ENCODE data around the gene RASAL1.

Gene RASAL1

DNA sequence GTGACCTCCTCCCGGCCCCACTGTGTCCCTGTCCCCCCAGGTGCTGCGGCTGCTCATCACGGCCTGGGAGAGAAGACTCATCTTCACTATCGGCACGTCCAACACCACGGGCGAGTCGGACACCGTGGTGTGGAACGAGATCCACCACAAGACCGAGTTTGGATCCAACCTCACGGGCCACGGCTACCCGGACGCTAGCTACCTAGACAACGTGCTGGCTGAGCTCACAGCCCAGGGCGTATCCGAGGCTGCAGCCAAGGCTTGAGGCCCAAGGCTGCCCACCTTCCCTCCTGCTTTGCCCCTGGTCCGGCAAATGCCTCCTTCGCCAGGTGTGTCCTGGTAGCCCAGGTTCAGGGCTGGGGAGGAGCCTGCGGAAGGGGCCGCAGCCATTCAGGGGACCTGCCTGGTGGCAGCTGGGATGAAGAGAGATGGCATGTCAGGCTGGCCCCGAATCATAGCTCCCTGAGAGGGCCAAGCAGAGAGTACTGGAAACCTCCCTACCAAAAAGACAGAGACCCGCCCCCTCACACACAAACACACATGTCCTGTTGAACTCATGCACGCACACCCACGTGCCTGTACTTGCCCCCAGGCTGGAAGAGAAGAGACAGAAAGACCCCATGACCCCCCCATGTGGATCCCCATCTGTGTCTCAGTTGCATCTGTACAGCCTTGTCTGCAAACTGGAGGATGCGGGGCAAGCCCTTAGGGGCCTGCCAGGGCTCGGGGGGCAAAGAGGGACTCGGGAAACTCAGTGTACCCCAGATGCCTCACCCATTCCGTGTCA lies 38.7 kb downstream of the RASAL1 start:
- DNase-seq (ENCODE audit: low read depth), result no peak

DNA sequence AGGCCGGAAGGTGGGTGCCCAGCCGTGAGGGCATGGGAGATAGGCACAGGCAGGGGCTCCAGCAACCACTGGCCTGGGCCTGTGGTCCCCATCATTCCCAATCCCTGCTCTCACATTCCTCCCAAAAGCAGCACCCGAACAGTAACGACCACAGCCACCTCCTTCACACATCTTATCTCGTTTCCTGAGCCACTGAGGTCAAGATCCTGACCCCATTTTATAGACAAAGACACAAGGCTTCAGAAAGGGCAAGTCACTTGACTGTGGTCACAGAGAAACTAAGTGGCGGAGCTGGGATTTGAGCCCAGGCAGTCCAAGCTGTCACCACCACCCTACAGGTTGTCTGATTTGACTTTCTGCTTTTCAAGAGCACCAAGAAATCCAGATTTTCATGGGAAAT lies 40.2 kb downstream of the RASAL1 start:
- DNase-seq (ENCODE audit: low read depth), result no peak

DNA sequence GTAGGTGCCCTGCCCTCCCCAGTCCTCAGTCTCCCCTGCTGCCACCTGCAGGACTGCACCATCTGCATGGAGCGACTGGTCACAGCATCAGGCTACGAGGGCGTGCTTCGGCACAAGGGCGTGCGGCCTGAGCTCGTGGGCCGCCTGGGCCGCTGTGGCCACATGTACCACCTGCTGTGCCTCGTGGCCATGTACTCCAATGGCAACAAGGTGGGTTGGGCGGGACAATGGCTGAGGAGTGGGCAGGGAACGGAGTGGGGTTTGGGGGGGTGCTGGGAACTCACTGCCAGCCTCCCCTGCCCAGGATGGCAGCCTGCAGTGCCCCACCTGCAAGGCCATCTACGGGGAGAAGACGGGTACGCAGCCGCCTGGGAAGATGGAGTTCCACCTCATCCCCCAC lies 40.8 kb downstream of the RASAL1 start:
- no peak for DNase-seq (ENCODE audit: low read depth)

DNA sequence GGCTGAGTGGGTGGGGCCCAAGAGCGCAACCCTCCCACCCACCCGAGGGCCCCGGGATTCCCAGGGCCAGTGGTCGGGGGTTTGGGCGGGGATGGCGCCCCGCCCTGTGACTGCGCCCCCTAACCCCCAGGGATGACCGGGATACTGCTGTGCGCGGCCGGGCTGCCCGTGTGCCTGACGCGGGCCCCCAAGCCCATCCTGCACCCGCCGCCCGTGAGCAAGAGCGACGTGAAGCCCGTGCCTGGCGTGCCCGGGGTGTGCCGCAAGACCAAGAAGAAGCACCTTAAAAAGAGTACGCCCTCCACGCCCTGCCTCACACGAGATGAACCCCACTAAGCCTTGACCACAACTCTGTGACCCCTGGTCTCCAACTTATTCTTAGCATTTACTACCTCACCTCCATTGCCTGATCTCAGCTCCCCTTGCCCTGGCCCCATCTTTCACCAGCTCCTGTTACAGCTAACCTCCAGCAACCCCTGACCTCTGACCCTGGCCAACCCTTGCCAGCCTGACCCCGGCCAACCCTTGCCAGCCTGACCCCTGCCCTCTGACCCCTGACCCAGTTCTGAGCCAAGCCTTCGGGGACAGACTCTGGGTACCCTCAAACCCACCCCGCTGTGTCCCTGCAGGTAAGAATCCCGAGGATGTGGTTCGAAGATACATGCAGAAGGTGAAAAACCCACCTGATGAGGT lies 42.0 kb downstream of the RASAL1 start:
- no peak for DNase-seq (ENCODE audit: low read depth)

DNA sequence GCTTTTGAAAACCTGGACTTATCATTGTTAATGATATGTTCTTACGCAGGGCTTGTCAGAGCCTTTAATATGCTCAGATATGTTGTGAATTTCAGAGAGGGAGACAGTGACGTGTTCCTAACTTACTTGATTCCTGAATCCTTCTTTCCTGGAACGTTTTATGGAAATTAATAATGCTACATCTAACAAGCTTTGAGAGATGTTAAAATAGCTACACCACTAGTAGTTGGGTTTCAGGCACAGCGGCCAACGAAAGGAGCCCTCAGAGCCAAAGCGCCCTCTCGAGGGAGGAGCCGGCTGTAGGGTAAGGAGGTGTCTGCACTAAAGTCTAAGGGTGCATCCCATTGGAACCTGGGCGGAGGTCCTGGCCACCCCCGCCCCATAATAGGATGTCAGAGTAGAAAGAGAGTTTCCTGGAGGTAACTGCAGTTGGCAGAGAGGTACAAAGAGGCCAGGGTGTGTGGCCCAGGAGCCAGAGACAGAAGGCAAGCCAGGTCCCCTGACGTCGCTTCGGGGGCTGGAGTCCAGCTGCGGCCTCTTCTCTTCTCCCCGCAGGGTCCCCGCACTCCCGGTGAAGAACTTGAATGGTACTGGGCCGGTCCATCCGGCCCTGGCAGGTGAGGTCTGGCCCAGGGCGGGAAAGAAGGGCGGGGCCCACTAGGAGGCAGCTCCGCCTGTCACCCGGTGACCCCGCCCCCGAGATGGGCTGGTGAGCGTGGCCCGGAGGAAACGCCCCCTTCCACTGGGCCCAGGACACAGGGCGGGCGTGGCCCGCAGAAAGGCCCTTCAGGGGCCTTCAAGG lies 42.8 kb downstream of the RASAL1 start:
- DNase-seq (ENCODE audit: low read depth), result no peak

DNA sequence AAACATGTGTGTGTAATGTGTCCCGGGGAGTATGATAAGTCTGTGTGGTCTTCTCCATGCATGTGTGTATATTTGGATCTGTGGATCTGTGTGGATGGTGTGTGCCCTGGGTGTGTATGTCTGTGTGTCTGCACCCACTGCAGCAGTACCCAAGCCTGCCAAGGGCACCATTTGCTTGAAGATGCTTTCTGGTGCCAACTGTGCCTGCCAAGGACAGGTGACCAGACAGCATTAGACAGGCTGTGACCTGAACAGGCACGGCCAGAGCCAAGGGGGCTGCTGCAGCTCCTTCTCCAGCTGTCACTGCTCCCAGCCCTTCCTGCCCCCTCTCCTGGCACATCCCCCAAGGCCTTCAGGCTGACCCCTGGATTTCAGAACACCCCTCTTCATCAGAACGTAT lies 44.1 kb downstream of the RASAL1 start:
- DNase-seq (ENCODE audit: low read depth), result no peak

DNA sequence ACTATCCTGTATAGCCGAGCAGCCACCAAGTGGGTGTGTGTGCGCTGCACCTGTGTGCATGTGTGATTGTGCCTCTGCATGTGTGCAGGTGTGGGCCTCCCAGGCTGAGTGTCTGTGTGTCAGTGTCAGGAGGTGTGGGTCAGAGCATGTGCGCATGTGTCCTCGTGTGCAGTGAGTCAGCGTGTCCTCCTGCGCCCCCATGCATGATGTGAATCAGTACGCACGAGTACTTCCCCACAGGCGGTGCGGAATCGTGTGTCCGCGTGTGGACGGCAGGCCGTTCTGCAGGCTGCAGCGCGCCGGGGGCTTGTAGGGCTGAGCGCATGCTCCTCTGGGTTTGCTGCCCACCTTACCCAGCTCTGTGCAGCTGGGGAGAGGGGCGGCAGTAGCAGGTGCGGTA lies 44.8 kb downstream of the RASAL1 start:
- no peak for DNase-seq (ENCODE audit: low read depth)

DNA sequence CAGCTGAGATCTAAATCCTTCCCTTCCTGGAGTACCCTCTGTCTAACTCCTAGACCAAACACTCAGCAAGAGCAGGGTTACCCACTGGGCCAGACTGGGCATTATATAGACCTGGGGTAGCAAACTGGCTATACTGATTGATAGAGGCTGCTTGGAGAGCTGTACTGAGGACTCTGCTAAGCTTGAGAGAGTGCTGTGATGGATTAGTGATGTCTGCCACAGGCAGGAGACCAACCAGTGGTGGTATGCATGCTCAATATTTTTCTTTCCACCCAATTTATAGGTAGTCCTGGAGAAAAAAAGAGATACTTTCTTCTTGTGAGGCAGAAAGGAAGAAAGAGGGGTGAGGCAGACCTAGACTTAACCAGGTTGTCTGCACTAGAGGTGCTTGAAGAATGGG lies 45.7 kb downstream of the RASAL1 start:
- DNase-seq (ENCODE audit: low read depth), result no peak

DNA sequence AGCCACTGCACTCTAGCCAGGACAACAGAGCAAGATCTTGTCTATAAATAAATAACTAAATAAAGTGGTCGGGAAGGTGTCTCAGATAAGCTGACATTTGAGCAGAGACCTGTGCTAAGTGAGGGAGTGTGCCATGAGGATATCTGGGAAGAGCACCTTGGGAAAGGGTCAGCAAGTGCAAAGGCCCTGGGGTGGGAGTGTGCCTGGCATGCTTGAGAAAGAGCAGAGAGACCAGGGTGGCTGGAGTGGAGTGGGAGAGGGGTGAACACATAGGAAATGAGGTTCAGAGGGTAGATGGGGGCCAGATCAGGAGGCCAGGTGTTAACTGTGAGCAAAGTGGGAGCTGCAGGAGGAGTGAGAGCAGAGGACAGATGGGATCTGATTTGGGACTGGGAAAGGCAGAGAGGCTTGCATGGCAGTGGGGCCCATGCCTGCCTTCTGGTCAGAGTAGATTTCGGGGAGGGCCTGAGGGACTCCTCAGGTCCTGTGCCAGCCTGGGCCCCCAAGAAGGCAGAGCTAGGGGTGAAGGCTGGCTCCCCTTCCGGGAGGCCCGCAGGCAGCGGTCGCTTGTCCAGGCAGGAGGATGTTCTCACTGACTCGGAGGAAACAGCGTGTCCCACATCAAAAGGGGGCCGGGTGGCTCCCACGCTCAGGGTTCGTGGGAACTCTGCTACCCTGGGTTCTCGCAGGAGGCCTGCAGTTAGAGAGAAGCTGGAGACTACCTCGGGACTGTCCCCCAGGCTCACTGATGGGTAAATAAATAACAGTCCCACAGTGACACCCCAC lies 46.4 kb downstream of the RASAL1 start:
- DNase-seq (ENCODE audit: low read depth), result no peak

DNA sequence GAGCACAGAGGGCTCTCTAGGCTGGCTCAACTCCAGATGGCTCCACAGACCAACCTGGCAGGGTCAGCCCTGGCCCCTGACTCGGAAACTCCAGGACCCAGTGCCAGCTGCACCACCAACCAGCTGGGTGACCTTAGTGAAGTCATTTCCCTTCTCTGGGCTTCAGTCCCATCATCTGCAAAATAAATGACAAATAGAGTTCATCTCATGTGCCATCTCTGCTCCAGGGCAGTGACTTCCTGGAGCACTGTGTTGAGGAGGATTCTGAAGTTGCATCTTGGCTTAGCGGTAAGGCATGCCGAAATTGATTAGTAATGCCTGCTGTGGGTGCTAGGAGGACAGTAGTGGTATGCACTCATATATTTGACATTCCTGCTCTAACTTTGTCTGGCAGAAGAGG lies 47.5 kb downstream of the RASAL1 start:
- no peak for DNase-seq (ENCODE audit: low read depth)

DNA sequence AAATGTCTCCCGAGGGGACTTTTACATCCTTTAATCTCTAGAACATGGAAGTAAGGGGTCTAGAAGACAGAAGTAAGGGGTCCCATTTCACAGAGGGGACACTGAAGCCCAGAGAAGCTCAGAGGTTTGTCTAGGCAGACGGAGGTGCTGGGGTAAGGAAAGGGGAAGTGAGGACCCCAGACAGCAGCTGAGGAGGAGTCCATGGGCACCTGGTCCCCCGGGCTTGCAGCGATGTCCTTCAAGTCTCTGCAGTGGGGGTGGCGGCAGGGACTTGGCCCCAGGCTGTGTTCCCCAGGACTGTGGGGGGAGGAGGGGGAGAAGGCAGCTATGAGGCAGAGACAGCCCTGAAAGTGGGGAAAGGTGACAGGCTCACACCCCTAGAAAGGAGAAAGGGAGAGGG lies 48.4 kb downstream of the RASAL1 start:
- DNase-seq (ENCODE audit: low read depth), result no peak

DNA sequence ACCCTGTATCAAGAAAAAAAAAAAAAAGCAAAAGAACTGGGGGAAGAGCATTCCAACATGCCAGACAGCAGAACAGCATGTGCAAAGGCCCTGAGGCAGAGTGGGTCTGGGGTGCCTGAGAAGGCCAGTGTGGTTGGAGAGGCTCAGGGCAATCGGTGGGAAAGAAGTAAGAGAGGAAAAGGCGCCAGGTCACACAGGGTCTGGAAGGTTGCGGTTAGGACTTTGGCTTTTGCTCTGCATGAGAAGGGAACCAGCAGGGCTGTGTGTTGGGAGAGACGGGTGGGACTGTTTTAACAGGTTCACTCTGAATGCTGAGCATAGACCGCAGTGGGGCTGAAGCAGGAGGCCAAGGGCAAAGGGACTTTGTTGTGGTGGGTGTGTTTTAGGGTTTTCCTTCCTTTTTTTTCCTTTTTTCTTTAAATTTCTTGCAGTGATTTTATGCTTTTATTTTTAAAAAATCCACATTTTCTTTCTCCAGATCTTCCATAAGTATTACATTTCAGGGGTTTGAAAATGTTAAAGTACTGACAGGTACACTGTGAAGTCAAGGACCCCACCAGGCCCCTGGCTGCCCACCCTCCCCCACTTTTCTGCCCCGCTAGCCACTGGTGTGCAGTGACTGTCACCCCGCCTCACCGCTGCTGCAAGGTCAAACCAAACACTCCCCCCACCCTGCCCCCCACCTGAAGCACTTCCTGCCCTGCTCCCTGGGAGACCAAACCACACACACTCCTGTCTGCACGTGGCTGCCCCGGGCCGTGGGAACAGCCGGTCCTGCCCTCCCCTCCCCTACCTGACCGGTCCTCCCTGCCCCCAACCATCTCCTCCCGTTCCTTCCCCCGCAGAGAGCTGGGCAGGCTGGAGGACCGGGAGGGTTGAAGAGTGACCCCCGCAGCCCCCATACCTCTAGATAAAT lies 49.1 kb downstream of the RASAL1 start:
- no peak for DNase-seq (ENCODE audit: low read depth)

DNA sequence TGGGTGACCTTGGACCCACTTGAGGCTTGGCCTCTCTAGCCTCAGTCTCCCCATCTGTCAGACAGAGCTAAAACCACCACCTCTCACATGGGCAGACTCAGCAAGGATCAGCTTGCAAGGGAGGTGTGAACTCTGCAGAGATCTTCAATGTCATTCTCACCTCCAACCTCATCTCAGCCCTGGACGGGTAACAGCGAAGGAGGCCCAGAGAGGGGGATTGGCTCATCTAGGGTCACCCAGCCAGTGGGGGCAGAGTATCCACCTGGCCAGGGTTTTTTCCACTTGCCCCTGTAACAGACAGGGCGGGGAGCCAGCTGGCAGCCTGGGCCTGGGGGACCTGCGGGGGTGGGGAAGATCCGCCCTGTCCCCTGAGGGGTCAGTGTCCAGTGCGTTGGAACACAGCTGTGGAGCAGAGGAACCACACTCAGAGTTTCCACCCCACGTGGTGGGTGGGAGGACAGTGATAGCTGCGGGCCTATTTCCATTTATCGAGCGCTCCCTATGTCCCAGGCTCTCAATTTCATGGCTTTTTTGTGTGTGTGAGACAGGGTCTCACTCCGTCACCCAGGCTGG lies 51.6 kb downstream of the RASAL1 start:
- DNase-seq (ENCODE audit: low read depth), result no peak

DNA sequence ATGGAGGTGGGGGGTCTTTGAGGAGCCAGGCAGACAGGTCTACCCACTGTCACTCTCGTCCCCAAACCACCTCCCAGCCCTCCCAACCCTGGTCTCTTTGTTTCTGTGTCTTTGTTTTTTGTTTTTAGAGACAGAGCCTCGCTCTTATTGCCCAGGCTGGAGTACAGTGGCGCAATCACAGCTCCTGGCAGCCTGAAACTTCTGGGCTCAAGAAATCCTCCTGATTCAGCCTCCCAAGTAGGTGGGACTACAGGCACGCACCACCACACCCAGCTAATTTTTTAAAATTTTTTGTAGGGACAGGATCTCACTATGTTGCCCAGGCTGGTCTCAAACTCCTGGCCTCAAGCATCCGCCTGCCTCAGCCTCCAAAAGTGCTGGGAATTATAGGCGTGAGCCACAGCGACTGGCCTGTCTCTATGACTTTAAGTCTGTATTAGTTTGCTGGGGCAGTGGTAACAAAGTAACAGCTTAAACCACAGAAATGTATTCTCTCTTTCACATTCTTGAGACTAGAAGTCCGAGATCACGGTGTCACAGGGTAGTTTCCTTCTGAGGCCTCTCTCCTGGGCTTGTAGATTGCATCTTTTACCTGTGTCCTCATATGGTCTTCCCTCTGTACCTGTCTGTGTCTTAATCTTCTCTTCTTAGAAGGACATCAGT lies 52.9 kb downstream of the RASAL1 start:
- no peak for DNase-seq (ENCODE audit: low read depth)

DNA sequence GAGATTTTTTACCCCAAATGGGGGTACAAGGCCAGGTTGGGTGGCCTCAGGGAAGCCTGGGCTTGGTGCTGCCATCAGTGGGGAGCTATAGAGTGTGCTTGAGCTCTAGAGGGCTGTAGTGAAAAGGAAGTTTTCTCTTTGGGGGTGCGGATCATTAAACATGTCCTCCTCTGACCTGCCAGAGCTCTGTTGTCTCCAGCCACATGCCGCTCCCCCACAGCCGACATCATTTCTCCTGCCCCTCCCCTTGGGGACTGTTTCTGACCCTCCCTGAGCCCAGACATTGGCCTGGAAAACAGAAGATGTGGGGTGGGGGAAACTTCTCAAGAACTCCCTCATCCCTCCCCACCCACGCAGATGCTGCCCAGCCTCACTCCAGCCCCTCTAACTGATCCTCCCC lies 53.7 kb downstream of the RASAL1 start:
- DNase-seq (ENCODE audit: low read depth), result no peak

DNA sequence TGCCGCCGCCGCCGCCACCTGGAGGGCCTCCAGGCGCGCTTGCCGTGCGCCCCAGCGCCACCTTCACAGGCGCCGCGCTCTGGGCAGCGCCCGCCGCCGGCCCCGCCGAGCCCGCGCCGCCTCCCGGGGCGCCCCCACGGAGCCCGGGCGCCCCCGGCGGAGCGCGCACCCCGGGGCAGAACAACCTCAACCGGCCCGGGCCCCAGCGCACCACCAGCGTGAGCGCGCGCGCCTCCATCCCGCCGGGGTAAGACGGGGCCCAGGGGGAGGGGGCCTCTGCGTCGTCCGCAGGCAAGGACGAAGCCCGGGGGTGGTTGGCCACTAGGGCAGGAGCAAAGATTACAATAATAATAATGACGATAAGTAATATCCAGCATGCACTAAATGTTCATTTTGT lies 57.7 kb downstream of the RASAL1 start:
- no peak for DNase-seq (ENCODE audit: low read depth)

DNA sequence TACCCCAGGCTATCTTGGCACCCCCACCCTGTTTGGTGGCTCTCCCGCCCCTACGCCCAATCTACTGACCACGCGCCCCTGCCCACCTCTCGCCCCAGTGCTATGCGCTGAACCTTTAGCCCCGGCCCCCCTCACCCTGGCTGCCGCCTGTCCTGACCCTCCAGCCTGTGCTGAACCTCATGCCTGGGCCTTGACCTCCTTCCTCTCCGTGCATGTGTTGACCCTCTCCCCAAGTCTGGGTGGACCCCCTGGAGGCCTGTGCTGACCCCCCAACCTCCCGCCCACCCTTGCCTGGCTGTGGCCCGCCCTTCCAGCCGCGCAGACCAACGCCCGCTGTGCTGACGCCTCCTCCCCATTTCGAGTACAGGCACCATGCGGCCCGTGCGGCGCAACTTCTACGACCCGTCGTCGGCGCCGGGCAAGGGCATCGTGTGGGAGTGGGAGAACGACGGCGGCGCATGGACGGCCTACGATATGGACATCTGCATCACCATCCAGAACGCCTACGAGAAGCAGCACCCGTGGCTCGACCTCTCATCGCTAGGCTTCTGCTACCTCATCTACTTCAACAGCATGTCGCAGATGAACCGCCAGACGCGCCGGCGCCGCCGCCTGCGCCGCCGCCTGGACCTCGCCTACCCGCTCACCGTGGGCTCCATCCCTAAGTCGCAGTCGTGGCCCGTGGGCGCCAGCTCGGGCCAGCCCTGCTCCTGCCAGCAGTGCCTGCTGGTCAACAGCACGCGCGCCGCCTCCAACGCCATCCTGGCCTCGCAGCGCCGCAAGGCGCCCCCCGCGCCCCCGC lies 58.3 kb downstream of the RASAL1 start:
- DNase-seq (ENCODE audit: low read depth), result no peak

DNA sequence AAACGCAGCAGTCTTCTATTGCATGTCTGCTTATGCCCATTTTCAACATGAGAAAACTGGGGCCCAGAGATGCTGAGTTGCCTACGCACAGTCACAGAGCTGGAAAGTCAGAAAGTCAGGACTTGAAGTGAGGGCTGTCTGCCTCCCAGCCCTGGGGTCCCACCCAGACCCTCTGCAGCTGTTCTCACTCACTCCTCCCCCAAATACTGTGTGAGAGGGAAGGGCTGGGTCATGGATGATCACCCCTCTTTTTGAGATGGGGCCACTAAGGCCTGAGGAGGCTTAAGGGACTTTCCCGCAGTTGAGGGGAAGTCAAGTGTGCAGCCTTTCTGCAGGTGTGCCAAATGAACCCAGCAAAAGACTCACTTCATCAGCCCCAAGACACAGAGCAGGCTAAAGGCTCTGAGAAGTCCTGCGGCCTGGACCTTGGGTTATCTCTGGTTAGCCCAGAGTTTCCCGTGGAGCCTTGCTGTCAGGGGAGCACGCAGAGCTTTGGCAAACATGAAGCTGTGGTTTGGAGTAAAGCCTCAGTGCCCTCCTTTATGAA lies 60.4 kb downstream of the RASAL1 start:
- DNase-seq (ENCODE audit: low read depth), result no peak

DNA sequence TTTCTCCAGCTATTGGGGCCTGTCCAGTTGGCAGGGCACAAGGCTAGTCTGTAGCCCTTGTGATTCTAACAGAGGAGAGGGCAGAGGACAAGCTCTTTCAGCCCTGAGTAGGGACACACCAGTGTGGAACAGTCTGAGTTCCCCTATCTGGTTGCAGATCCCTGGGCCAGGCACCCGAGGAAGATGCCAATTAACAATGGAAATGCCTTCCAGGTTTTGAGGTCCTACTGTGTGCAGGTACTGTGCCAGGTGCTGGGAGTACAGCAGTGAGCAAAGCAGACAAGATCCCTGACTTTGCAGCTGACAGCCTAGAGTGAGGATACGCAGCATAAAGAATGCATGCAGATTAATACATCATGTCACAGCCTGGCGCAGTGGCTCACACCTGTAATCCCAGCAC lies 62.0 kb downstream of the RASAL1 start:
- no peak for DNase-seq (ENCODE audit: low read depth)

Data from T-helper 22 cell (primary cell).